Activated CD4-positive, alpha-beta T cell treated with anti-CD3 and anti-CD28 coated beads for 4 hours (primary cell): ENCODE data around the gene STON2.
"Not testable (repeated sequence)": the region's sequence is repeated elsewhere in the genome, so short reads cannot be mapped to it uniquely, and the experiment has no call there.

Source experiments
- DNase-seq, 2 donors: peaks; one replicate each; pipeline ENCODE4 v3.0.0-alpha.2; 2020

The STON2 gene

GRCh38 chr14:81416194-81416952, 16.2 kb upstream of the STON2 start:
- DNase-seq = no peak

- no peak for DNase-seq
Observed at GRCh38 chr14:81415781-81416180, 15.7 kb upstream of the STON2 start.

- no peak for DNase-seq
Observed at GRCh38 chr14:81414123-81414522, 14.0 kb upstream of the STON2 start.

GRCh38 chr14:81412779-81413178, 12.7 kb upstream of the STON2 start:
- no peak for DNase-seq

- DNase-seq = no peak
Observed at GRCh38 chr14:81408595-81408994, 8.5 kb upstream of the STON2 start.

GRCh38 chr14:81406863-81407262, 6.7 kb upstream of the STON2 start:
- no peak for DNase-seq

- no peak for DNase-seq
Observed at GRCh38 chr14:81402123-81402495, 2.0 kb upstream of the STON2 start.

- no peak for DNase-seq
Observed at GRCh38 chr14:81401420-81402122, 1.4 kb upstream of the STON2 start.

- DNase-seq = no peak
Observed at GRCh38 chr14:81400852-81401251, 728 bp upstream of the STON2 start.

- no peak for DNase-seq
Observed at GRCh38 chr14:81398196-81398891, 1.8 kb downstream of the STON2 start.

- DNase-seq = no peak
Observed at GRCh38 chr14:81396113-81396512, 4.0 kb downstream of the STON2 start.

GRCh38 chr14:81394739-81395138, 5.4 kb downstream of the STON2 start:
- no peak for DNase-seq

GRCh38 chr14:81392976-81393643, 7.0 kb downstream of the STON2 start:
- no peak for DNase-seq

GRCh38 chr14:81392052-81392451, 8.1 kb downstream of the STON2 start:
- no peak for DNase-seq

- DNase-seq = no peak
Observed at GRCh38 chr14:81390696-81391095, 9.4 kb downstream of the STON2 start.

- DNase-seq = no peak
Observed at GRCh38 chr14:81388336-81388735, 11.8 kb downstream of the STON2 start.

- no peak for DNase-seq
Observed at GRCh38 chr14:81386290-81386745, 13.8 kb downstream of the STON2 start.

- no peak for DNase-seq
Observed at GRCh38 chr14:81385886-81386285, 14.2 kb downstream of the STON2 start.

- DNase-seq = no peak
Observed at GRCh38 chr14:81385419-81385818, 14.7 kb downstream of the STON2 start.

GRCh38 chr14:81384900-81385299, 15.2 kb downstream of the STON2 start:
- no peak for DNase-seq

GRCh38 chr14:81382517-81383225, 17.5 kb downstream of the STON2 start:
- no peak for DNase-seq

- not testable (repeated sequence) for DNase-seq
Observed at GRCh38 chr14:81380009-81380408, 20.1 kb downstream of the STON2 start.

GRCh38 chr14:81371802-81372201, 28.3 kb downstream of the STON2 start:
- DNase-seq = no peak
